Mucosa of gallbladder (tissue), 1 donor: ENCODE data around the gene ZSWIM4. TPM values are rescaled to one million over a fixed set of nuclear protein-coding genes. Genes with fewer than 3 reads are reported as not detected.
A peak's percentile ranks its signal among the peaks of the same experiment; 100 is the strongest.
"Not testable (repeated sequence)": the region's sequence is repeated elsewhere in the genome, so short reads cannot be mapped to it uniquely, and the experiment has no call there.

Experiments
- DNase-seq: peaks from one replicate; pipeline ENCODE4 v3.0.0-alpha.2; 2020; ENCODE audit warnings: low spot score
- total RNA-seq: library from RNA; stranded (reverse); gene quantifications from one replicate; pipeline ENCODE4 v1.2.1, GENCODE V29; 2021
- donor health status: DM: no; HTN: no; CAD: no.

The ZSWIM4 gene
- total RNA-seq, 1 donor from 2014 or later: 11.2 TPM

DNA sequence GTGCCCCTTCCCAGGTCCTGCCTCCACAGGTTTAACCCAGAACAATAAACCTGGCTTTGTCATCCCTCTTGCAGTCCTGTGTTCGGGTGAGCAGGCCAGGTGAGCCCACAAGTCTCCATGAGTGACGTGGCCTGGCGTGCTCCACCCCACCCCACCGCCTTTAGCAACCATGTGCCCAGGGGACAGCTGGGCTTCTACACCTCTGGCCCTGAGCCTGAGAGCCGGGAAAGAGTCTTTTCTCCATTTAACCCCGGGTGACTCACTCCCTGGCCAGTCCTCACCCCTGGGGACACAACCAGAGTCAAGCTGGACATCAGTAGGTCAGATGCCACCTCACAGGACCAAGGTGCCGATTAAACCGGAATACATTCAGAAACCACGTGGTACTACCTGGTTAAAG is 16.8 kb upstream of the ZSWIM4 start:
- no peak for DNase-seq

DNA sequence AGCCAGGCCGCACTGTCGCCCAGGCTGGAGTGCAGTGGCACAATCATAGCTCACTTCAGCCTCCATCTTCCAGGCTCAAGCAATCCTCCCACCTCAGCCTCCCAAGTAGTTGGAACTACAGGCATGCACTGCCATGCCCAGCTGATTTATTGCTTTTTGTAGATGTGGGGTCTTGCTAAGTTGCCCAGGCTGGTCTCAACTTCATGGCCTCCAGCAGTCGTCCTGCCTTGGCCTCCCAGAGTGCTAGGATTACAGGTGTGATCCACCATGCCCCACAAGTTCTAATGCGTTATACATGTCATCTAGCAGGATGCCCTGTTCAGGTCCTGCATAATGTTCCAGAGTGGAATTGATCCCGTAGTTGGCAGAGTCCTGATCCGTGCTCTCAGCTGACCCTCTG is 16.4 kb upstream of the ZSWIM4 start:
- no peak for DNase-seq

DNA sequence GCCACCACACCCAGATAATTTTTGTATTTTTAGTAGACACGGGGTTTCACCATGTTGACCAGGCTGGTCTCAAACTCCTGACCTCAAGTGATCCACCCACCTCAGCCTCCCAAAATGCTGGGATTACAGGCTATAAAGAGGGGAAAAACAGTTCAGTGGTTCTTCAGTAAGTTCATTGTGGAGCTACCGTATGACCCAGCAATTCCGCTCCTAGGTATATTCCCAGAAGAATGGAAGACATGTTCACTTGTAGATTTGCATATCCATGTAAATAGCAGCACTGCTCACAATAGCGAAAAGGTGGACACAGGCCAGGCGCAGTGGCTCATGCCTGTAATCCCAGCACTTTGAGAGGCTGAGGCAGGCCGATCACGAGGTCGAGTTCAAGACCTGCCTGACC is 15.4 kb upstream of the ZSWIM4 start:
- not testable (repeated sequence) for DNase-seq

DNA sequence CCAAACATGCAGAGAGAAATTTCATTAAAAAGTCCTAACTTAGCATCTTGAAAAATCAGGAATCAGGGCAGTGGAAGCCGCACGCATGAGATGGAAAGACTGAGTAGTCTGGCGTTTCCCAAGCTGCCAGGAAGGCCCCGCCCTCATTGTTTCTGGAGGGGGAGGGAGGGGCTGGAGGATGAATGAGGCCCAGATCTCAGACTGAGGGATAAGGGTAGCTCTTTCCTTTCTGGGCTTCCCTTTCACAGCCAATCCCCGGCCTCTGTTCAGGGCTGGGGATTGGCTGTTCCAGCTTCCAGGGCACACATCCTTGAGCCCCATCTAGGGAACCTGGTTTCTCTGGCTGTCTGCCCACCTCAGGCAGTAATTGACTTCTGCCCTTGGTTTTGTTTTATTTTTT is 13.7 kb upstream of the ZSWIM4 start:
- peak; percentile 59 for DNase-seq

DNA sequence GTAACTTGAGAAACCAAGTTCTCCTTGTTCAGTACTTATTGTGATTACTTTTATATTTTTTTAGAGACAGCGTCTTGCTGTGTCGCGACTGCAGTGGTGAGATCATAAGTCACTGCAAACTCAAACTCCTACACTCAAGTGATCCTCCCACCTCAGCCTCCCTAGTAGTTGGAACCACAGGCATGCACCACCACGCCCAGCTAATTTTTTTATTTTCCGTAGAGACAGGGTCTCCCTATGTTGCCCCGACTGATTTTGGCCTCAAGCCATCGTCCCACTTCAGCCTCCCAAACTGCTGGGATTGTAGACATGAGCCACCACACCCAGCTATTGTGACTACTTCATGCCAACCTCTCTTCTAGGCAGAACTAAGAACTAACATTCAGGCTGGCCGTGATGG is 12.7 kb upstream of the ZSWIM4 start:
- no peak for DNase-seq

DNA sequence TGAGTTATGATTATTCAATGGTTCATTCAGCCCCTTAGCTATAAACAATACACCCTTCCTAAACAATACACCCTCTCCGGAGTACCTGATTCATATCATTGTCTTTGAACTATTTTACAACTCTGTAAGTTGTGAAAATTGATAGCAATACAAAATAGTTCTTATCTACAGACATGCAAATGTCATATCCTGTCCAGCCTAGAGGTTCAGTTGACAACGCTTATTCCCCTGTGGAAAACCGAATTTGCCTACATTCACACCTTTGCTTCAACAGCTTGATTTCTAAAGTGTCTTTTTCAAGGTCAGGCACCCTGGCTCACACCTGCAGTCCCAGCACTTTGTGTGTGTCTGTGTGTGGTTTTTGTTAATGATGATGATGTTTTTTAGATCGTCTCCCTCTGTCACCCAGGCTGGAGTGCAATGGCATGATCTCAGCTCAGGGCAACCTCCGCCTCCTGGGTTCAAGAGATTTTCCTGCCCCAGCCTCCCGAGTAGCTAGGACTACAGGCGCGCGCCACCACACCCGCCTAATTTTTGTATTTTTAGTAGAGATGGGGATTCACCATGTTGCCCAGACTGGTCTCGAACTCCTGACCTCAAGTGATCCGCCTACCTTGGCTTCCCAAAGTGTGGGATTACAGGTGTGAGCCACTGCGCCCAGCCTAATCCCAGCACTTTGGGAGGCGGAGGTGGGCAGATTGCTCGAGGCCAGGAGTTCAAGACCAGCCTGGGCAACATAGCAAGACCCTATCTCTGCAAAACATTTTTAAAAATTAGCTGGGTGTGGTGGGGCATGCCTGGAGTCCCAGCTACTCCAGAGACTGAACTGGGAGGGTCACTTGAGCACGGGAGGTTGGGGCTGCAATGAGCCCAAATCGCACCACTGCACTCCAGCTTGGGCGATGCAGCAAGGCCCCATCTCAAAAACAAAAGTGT is 11.4 kb upstream of the ZSWIM4 start:
- DNase-seq: no peak

DNA sequence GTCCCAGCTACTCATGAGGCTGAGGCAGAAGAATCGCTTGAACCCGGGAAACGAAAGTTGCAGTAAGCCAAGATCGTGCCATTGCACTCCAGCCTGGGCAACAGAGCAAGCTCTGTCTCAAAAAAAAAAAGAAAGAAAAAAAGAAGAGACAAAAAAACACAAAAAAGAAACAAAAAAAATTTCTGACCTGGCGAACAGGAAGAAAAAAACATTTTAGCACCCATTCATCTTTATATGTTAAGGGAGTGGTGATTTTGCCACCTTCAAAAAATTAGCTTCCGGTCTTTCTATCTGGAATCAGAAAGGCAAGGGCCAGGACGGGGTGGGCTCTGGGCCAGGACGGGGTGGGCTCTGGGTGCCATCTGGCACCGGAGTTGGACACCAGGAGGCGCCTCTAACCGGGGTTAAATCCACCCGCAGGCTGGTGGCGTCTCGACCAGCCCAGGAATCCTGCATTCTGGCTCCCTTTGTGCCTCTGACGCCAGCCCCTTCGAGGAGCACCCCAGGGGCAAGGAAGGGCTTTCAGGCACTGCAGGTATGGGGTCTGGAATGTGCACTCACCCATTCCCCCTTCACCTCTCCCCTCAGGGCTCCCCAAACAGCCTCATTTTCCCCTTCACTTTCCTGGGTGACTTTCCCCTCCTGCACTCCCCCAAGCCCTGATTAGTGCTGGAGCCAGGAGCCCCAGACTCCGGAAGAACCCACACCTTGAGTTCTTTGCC is 10.4 kb upstream of the ZSWIM4 start:
- peak; percentile 77 for DNase-seq

DNA sequence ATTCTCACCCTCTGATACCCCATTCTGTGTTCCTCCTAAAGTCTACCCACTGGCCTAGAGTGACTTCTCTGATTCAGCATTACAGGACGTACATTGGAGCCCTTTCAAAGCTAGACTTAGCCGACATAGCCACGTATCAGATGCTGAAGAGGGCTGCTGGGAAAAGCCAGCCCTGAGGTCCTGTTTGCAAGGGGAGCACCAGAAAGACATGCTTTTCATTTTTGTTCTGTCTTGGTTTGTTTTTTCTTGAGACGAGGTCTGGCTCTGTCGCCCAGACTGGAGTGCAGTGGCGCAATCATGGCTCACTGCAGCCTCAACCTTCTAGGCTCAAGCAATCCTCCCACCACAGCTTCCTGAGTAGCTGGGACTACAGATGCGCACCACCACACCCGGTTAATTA is 6.3 kb upstream of the ZSWIM4 start:
- DNase-seq: peak; percentile 33

DNA sequence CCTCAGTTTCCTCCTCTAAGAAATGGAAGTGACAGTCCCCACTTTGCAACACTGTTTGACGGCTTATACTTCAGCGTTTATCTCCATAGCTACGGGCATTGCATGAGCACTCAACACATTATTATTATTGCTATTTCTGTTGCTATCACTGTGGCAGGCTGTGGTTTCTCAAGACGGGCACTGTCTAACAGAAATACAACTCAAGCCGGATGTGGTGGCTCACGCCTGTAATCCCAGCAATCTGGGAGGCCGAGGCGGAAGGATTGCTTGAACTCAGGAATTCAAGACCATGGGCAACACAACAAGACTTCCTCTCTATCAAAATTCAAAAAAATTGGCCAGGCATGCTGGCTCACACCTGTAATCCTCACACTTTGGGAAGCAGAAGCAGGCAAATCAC is 4.9 kb upstream of the ZSWIM4 start:
- DNase-seq: no peak

DNA sequence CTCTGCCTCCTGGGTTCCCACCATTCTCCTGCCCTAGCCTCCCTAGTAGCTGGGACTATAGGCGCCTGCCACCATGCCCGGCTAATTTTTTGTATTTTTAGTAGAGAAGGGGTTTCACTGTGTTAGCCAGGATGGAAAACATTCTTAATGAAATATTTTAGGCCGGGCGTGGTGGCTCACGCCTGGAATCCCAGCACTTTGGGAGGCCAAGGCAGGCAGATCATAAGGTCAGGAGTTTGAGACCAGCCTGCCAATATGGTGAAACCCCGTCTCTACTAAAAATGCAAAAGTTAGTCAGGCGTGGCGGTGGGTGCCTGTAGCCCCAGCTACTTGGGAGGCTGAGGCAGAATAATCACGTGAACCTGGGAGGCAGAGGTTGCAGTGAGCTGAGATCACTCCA is 1.9 kb upstream of the ZSWIM4 start:
- not testable (repeated sequence) for DNase-seq

DNA sequence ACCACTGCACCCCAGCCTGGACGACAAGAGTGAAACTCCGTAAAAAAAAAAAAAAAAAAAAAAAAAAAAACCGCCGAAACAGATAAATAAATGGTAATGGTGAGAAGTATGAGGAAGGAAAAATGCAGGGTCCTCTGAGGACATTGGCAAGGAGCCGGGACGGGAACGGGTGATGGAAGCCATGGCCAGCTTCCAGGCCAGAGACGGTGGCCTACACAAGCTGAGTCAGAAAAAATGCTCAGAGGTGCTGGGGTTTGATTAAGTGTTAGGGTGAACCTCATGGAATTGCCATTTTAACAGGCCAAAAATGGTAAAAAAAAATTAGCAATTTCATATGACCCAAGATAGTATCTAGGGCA is 866 bp upstream of the ZSWIM4 start:
- peak; percentile 88 for DNase-seq

DNA sequence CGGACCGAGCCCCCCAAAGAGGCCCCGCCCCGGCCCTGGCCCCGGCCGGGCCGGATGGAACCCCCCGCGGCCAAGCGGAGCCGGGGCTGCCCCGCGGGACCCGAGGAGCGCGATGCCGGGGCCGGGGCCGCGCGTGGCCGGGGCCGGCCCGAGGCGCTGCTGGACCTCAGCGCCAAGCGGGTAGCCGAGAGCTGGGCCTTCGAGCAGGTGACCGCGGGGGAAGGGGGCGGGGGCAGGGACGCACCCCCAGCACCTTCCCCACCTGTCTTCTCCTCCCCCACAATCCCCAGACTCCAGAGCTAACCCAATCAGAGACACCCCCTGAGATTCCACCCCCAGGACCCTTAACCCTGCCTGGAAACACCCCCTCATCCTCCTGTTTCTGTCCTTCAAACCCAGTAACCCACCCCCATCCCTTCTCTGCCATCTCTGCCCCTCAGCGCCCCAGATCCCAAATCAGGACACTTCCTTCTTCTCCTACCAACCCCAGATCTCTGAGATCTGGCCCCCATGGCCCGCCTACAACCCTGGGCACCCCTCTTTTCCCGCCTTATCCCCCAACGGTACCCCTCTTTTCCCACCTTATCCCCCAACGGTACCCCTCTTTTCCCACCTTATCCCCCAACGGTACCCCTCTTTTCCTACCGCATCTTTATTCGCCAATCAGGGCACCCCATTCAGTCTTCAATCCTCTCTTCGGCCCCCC is 505 bp downstream of the ZSWIM4 start:
- no peak for DNase-seq

DNA sequence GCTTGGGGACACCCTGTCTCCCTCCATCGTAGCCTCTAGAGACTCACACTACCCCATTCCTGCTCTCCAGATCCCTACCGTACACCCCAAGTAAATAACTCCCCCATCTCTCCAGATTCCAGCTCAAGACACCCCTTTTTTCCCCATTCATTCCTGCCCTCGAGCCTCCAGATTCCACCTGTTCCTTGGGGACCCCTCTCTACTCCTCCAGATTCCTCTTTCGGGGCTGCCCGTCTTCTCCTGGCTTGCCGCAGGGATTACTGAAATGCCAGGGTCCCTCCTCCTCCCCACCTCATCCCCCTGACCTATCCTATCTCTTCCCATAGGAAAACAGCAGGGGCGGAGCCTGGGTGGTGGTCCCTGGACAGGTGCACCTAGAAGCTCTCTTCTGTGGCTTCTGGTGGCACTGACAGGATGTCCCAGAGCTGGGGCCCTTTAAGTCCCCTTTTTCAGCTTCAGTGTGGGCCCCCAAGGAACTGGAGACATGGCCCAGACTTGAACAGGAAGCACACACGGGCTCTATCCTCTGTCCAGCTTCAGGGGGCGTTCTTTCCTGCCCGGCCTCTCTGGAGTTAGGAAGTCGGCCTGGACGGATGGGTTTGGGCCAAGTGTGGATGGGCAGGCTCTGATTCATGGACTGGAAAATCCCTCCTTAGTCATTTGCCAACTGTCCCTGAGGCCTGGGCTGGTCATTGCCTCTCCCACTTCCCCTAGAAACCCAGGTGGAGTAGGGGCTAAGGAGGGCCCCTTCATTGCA is 1.2 kb downstream of the ZSWIM4 start:
- peak; percentile 57 for DNase-seq

DNA sequence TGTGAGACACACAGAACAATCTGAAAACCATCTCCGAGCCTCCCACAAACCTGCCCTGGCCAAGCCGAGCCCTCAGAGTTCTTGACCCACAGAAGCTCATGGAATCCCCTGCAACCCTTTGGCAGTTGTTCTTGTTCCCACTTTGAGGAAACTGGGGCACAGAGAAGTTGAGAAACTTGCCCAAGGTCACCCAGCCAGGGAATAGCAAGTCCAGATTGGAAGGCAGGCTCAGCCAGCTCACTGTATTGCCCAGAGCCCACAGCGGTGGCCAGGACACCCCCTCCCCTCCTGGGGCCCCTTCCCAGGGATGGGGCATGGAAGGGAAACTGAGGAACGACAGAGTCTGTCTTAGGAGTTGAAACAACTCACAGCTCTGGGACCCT is 1.8 kb downstream of the ZSWIM4 start:
- DNase-seq: no peak

DNA sequence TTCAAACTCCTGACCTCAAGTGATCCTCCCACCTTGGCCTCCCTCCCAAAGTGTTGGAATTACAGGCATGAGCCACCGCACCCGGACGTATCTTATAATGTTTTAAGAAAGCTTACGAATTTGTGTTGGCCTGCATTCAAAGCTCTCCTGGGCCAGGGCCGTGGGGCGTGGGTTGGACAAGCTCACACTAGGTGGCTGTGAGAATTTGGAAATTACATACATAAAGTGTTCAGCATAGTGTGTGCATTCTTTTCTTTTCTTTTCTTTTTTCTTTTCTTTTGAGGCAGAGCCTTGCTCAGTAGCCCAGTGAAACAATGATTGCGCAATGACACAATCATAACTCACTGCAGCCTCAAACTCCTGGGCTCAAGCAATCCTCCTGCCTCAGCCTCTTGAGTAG is 2.6 kb downstream of the ZSWIM4 start:
- no peak for DNase-seq

DNA sequence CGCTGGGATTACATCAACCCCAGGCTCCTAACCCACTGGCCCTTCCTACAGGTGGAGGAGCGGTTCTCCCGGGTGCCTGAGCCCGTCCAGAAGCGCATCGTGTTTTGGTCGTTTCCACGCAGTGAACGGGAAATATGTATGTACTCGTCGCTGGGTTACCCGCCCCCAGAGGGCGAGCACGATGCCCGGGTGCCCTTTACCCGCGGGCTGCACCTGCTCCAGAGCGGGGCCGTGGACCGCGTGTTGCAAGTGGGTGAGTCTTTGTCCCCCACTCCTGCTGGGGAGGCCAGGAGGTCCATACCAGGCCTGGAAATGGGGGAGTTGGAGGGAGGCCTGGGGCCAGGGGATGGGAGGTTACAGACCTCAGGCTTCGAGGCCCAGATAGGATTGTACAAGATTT is 4.4 kb downstream of the ZSWIM4 start:
- DNase-seq: no peak

DNA sequence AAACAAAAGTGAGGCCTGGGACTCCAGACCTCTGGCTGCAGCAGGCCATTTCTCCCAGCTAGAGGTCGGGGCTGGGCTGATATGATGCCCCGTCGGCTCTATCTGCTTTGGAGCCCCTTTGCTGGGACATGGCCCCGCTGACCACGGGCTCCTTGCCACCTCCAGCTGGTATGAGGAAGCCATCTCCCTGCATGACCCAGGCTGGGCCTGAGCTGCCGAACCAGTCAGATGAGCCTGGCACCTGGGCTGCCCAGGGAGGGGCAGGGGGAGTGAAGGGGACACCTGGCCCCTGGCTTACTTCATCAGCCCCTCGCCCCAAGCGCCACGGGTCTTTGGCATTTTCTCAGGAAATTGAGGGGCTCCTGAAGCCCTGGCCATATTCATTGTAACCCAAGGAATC is 7.8 kb downstream of the ZSWIM4 start:
- peak; percentile 39 for DNase-seq

DNA sequence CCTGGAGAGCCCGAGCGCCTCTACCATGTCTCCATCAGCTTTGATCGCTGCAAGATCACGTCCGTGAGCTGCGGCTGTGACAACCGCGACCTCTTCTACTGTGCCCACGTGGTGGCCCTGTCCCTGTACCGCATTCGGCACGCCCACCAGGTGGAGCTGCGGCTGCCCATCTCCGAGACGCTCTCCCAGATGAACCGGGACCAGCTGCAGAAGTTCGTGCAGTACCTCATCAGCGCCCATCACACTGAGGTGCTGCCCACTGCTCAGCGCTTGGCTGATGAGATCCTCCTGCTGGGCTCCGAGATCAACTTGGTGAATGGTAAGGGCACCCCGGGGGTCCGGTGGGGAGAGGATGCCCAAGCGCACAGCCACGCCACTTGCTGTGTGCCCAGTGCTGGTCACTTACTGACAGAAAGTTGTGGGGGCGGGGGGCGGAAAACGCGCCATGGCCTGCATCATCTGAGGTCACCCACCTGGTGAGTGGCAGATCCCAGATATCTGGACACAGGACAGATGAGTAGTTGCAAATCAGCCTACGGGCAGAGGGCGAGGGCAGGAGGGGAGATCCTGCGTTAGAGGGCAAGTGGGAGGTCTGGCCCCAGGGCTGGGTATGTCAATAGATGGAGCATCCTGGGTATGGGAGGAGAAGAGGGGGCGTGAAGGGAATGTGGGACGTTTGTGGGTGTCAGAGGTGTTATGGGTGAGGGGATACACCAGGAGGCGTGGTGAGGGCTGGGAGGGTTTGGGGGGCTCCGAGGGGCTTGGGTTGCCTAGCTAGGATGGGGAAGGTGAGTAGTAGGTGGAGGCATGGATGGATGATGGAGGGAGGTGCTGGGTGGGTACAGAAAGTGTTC is 9.8 kb downstream of the ZSWIM4 start:
- DNase-seq: no peak

DNA sequence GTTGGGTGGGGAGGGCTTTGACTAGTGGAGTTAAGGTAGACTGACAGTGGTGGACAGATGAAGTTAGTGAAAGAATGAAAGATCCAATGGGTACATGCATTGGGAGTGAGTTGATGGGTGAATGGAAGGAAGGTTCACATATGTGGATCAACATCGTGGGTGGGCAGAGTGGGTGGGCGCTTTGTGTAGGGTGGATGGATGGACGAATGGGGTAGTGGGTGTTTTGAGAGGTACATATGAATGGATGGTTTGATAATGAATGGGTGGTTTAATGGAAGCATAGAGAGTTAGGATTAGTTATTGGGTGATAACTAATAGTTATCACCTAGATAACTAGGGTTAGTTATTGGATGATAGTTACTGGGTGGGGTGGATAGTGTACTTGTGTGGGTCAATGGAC is 11.5 kb downstream of the ZSWIM4 start:
- DNase-seq: no peak

DNA sequence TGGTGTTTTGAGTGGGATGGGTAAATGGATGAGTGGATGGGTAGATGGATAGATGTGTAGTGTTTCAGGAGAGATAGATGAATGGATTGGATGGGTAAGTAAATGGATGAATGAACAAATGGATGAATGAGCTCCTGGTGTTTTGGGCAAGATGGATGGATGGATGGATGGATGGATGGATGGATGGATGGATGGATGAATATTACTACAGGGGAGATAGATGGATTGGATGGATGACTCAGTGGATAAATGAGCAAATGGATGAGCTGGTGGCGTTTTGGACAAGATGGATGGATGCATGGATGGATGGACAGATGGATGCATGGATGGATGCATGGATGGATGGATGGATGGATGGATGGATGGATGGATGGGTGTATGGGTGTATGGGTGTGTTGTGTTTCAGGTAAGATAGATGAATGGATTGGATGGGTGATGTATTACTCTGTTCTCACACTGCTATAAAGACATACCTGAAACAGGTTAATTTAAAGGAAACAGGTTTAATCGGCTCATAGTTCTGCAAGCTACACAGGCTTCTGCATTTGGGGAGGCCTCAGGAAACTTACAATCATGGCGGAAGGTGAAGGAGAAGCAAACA is 12.3 kb downstream of the ZSWIM4 start:
- DNase-seq: no peak

DNA sequence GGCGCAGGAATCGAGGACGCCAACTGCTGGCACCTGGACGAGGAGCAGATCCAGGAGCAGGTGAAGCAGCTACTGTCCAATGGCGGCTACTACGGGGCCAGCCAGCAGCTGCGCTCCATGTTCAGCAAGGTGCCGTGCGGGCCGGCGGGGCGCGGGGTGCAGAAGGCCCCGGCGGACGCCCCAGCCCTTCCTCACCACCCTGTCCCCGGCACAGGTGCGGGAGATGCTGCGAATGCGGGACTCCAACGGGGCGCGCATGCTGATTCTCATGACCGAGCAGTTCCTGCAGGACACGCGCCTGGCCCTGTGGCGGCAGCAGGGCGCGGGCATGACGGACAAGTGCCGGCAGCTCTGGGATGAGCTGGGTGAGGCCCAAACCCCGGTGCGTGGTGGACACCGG is 13.6 kb downstream of the ZSWIM4 start:
- no peak for DNase-seq
